D341Med (cell line): ENCODE measurements around the gene P3H3.
"Not testable (repeated sequence)": the region's sequence is repeated elsewhere in the genome, so short reads cannot be mapped to it uniquely, and the experiment has no call there.

ENCODE experiments used
- DNase-seq: peaks from one replicate; pipeline ENCODE4 v3.0.0; 2012; ENCODE audit warnings: low spot score

Gene P3H3

DNA sequence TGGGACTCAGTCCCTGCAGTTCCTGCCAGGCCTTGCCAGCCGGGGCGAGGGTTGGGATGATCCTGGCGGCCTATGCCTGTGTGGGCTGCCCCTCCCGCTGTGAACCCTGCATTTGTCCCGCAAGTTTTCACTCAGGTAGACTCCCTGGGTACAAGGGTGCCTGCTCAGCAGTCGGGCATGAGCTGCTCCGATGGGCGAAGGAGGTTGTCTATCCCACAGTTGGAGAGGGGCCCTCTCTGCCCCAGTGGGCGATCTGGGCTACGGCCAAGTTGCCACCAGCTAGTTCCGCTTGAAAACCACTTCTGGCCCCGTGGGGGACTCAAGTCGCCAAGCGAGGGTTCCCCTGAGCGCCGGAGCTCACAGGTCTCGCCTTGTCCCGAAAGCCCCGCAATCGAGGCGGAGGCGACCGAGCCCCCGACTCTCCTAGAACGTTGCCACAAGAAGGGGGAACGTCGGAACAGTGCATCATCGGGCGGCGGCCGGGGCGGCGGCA, 38.8 kb downstream of the P3H3 start:
- DNase-seq, result no peak

DNA sequence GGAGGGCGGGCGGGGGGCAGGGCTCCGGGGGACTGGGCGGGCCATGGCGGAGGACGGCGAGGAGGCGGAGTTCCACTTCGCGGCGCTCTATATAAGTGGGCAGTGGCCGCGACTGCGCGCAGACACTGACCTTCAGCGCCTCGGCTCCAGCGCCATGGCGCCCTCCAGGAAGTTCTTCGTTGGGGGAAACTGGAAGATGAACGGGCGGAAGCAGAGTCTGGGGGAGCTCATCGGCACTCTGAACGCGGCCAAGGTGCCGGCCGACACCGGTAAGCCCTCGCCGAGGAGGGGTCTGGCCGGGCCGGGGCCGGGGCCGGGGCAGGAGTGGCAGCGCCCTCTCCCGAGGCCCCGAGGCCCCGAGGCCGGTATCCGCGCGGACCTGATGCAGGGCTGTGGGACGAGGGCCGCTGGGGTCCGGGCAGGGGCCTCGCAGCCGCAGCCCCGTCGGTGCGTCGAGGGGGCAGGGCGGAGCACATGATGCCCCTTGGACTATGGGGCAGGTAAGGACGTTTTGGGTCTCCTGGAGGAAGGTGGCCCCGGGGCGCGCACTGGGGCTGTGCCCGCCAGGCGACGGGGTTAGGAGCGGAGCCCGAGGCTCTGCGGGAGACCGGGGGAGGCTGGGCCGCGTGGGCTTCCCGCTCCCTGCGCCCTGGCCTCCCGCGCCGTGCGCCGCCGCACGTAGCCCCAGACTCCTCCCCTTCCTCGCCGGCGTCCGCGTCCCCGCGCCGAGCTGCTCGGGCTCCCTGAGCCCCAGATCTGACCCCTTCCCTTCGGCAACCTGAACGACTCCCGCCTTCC, 39.4 kb downstream of the P3H3 start, which contains the start of gene TPI1:
TPI1 (plus strand) TSS at position 119 of the 798 bp plus-strand sequence; CDS start at position 155, 36 bp downstream.
- peak; percentile 98 for DNase-seq

DNA sequence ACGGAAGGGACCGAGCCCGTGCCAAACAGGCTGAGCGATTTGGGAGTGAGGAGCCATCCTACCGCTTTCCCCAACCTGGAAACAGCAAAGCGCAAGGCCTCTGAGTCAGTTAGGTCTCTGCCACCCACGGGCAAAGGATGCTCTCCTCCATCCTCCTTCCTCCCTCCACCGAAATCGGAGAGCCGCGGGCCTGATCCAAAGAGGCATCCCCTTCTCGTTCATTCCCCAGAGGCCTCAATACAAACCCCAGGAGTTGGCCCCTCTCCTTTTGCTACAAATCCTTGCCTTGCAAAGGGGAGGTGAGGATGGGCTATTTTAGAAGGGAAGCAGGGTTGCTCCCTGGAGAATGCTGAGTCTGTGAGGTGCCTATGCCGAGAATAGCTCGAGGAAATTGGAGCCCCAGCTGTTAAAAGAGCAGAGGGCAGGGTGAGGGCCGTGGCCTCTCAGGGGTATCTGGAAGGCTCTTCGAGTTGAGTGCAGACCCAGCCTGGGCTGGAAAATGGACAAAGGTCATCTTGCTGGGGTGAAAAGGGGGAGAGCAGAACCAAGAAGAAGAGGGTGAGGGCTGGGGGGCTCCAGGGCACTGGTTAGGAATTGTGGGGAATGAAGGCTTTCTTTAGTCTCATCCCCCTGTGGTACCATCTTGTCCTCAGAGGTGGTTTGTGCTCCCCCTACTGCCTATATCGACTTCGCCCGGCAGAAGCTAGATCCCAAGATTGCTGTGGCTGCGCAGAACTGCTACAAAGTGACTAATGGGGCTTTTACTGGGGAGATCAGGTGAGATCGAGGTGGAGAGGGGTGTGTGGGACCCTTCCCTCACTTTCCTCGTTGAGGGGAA, 40.2 kb downstream of the P3H3 start:
- no peak for DNase-seq

DNA sequence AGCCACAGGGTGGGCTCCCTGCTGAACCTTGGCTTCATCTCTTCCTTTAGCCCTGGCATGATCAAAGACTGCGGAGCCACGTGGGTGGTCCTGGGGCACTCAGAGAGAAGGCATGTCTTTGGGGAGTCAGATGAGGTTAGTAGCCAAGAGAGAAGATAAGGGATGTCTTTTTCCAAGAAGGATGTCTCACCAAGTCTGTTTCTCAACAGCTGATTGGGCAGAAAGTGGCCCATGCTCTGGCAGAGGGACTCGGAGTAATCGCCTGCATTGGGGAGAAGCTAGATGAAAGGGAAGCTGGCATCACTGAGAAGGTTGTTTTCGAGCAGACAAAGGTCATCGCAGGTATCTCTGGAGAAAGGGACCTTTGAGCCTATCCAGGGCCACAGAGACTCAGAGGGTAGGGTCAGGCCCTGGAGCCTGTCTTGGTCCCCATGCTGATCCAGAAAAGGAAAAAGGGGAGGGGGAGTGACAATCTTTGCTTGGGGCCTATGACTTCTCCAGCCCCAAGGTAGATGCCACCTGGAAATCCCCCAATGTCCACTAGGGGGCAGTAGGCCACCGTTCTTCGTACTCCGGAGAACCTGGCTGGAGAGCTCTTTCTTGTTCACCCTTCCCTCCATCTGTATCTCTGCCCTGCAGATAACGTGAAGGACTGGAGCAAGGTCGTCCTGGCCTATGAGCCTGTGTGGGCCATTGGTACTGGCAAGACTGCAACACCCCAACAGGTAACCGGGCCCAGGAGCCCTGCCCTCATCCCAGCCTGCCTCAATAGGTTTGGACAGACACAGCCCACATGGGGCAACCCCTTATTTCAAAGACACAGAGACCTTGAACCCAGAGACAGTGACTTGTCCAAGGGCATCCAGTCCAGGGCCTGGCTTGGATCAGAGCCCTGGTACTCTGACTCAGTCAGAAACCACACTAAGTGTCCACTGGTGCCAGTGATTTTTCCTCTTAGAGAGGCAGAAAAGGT, 41.1 kb downstream of the P3H3 start:
- peak; percentile 69 for DNase-seq

DNA sequence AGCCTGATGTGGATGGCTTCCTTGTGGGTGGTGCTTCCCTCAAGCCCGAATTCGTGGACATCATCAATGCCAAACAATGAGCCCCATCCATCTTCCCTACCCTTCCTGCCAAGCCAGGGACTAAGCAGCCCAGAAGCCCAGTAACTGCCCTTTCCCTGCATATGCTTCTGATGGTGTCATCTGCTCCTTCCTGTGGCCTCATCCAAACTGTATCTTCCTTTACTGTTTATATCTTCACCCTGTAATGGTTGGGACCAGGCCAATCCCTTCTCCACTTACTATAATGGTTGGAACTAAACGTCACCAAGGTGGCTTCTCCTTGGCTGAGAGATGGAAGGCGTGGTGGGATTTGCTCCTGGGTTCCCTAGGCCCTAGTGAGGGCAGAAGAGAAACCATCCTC, 42.1 kb downstream of the P3H3 start:
- not testable (repeated sequence) for DNase-seq

DNA sequence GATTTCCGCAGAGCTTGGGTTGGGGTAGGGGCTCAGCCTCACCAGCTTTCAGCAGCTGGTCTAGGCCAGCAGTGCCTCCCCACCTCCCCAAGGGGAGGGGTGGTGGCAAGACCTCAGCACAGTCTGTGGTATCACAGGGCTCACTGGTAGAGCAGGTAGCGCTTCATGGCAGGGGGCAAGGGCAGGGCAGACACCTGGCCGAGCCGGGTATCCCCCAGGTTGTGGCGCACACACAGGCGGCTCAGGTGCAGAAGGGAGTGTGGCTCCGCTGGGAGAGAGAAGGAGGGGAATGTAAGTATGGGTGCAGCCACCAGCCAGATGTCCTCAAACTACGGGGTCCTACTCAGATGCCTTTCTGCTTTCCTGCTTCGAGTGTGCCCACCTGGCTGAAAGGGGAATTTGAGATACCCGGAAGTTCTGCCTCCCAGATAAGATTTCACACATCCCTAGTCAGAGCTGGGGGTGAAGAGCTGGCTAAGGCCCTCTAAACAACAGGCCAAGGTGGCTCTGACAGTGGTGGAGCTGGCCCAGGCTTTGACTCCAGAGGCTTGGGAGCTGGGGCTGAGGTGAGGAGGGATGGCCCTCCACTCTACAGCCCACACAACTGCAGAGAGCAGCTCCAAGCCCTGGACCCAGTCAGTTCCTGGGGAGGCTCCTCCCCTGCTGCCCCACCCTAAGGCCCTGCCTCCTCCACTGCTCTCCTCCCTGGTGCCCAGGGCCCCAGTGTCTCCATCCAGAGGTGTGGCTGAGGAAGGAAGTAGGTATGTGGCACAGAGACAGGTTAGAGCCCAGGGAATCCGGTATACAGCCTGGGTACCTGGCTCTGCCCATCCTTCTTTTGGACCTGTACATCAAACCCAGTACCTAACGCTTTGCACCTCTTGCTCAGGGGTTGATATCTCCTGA, 43.1 kb downstream of the P3H3 start:
- DNase-seq, result no peak

DNA sequence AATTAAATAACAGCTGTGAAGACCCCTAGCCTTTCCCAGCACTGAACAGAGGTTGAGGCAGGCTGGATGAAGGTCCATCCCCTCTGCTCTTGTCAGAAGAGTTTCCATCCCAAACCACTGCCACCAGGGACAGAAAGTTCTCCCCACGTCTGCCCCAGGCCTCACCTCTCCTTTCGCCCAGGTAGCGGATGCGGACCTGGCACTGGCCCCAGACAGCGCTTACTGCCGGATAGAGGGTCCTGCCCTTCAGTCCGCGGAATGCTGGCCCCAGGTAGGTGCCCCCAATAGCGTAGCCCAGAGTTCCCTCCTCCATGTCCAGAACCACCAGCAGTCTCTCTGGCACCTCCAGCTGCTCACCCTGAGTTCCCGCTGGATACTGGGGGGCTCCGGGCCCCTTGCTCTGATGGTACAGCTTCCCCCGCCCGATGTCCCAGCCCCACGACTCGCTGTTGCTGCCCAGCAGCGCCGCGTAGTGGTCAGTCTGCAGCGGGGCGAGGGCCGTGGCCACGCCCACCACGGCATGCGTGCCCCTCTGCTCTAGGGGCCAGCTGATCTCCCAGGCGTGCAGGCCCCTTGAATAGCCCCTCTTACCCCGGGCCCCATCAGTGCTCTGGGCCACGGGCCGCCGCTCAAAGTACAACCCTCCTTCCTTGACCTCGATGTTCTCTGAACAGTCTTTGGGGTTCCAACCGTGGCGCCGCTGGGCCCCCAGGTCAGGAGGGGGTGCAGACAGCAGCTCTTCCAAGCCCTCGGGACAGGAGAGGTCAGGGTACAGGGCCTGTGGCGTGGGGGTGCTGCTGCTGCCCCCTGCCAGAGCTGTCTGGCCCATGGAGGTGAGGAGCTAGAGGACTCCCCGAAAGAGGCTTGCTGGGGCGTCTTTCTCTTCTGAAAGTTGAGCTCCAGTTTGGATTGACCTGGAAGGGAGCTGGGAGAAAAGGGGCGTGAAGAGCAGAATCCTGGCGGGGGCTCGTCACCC, 44.2 kb downstream of the P3H3 start:
- DNase-seq, result peak; percentile 89

DNA sequence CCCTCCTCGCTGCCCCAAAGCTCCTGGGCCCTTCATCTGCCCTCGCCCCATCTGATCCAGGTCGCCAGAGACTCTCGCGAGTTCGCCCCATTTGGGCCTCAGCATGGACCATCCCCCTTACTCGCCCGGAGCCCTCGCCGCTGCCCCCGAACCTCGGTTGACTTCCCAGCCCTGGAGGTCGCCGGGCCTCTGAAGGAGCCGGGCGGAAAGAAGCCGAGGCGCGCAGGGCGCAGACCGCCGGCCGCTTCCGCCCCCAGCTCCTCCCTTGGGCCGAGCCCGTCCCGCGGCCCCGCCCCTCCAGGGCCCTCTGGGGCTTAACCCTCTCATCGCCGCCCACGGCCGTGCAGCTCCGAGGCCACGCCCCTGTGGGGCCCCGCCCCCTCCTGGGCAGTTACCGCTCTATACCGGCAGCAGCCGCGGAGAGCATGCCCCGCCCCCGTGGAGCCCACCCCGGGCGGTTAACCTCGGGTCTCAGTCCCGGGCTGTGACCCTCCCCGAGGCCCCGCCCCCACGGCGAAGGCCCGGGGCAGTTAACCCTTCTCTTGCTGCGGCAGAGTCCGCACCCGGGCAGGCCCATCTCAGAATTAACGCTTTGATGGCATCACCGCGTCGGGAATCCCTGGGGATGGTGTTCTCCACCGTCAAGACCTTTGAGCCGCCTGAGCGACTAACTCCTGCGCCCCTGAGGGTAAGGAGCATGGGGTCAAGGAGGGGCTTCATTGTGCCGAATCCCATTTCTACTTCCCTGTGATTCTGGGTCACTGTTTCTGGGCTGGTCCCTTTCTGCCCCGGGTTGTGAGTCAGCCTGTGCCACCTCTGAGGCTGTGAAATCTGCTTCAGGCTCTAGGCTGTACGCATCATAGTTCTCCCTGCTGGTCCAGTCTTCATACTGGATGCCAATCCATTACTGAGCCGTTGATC, 45.1 kb downstream of the P3H3 start, which contains the start of gene SPSB2:
SPSB2 (minus strand) TSS at position 210 of the 921 bp plus-strand sequence. CDS start 402 bp downstream, outside the sequence.
- DNase-seq, result peak; percentile 97

DNA sequence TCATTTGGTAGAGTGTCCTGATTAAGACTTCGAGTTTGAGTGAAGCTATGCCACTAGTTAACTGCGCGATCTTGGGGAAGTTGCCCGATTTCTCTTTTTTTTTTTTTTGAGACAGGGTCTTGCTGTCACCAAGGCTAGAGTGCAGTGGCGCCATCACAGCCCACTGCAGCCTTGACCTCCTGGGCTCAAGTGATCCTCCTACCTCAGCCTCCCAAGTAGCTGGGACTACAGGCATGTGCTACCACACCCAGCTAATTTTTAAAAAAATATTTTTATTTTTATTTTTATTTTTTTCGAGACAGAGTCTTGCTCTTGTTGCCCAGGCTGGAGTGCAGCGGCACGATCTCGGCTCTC, 45.8 kb downstream of the P3H3 start:
- not testable (repeated sequence) for DNase-seq

DNA sequence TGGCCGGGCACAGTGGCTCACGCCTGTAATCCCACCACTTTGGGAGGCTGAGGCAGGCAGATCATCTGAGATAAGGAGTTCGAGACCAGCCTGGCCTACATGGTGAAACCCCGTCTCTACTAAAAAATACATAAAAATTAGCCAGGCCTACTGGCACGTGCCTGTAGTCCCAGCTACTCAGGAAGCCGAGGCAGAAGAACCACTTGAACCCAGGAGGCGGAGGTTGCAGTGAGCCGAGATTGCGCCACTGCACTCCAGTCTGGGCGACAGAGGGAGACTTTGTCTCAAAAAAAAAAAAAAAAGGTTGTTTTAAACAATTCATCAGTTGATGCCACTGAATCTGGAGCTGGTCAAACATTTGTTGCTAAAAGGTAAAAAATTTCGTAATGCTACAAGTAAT, 51.6 kb downstream of the P3H3 start:
- not testable (repeated sequence) for DNase-seq

DNA sequence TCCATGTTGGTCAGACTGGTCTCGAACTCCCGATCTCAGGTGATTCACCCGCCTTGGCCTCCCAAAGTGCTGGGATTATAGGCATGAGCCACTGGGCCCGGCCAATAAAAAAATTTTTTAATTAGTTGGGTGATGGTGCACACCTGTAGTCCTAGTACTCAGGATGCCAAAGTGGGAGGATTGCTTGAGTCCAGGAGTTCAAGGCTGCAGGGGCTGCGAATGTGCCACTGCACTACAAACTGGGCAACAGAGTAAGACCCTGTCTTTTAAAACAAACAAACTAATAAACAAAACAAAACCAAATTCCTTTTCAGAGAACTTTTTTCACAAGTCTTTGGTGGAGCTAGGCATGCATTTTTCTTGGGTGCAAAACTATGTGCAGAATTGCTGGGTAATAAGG, 55.0 kb downstream of the P3H3 start:
- DNase-seq, result no peak

DNA sequence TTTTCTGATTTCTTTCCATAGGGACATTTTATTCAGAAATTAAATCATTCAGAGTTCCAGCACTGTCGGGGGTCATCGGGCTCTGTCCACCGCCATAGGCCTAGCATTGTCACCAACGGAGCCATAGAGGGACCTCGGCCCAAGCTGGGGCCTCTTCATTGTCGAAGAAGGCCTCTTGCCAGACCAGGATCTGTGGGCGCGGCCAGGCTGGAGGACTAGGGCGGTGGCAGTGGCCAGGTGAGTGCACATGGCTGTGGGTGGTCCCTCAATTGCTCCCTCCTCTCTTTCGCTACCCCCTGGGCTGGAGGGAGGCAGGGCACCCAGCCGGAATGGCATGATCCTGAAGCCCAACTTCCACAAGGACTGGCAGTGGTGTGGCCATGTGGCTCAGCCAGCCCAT, 55.5 kb downstream of the P3H3 start:
- DNase-seq, result no peak

DNA sequence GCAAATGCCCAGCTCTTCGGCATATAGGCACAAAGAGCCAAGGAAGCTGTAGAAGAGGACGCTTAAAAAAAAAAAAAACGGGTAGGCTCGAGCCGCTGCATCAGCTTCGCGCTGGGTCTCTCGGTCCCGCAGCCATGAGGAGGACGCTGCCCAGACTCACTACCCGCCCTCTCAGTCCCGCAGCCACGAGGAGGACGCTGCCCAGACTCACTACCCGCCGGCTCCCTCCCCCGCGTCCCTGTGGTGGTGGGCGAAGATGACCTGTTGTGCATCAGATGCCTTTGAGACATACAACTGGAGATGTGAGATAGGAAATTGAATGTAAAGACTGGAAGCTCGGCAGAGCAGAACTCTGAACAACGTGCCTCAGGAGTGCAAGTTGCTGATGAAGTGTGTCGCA, 56.3 kb downstream of the P3H3 start:
- DNase-seq, result no peak

DNA sequence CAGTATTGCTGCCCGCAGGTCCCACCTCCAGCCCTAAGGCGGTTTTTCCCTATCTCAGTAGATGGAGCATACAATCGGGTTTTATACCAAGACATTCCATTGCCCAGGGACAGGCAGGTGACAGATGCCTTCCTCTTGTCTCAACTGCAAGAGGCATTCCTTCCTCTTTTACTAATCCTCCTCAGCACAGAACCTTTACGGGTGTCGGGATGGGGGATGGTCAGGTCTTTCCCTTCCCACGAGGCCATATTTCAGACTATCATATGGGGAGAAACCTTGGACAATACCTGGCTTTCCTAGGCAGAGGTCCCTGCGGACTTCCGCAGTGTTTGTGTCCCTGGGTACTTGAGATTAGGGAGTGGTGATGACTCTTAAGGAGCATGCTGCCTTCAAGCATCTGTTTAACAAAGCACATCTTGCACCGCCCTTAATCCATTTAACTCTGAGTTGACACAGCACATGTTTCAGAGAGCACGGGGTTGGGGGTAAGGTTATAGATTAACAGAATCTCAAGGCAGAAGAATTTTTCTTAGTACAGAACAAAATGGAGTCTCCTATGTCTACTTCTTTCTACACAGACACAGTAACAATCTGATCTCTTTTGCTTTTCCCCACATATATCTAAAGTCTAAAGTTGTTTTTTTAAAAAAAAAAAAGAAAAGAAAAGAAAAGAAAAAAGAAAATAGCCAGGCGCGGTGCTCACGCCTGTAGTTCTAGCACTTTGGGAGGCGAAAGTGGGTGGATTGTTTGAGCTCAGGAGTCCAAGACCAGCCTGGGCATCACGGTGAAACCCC, 58.2 kb downstream of the P3H3 start:
- not testable (repeated sequence) for DNase-seq

DNA sequence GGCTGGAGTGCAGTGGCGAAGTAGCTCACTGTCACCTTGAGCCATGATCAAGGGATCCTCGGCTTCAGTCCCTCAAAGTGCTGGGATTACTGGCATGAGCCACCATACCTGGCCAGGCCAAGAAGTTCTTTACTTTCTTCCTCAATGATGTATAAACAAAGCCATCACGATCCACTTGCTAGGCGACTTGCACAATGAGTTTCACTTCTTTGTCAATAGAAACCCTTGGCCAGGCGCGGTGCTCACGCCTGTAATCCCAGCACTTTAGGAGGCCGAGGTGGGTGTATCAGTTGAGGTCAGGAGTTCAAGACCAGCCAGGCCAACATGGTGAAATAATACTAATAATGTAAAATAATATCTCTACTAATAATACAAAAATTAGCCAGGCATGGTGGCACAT, 59.3 kb downstream of the P3H3 start:
- no peak for DNase-seq

DNA sequence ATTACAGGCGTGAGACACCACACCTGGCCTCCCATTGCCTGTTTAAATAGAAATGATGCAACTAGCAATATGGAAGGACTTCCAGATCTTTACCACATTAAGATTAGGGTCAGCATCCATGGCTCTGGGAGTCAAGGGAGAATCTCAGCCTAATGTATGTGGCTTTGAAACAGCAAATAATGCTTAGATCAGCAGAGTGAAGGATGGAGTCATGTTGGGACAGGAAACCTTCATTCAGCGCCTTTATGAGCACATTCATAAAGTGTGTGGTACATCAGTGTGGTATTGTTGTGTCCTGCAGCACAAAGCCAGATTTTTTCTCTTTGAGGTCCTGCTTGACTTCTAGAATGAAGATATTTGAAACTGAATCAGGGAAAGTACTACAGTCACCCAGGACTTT, 60.2 kb downstream of the P3H3 start:
- DNase-seq, result no peak

DNA sequence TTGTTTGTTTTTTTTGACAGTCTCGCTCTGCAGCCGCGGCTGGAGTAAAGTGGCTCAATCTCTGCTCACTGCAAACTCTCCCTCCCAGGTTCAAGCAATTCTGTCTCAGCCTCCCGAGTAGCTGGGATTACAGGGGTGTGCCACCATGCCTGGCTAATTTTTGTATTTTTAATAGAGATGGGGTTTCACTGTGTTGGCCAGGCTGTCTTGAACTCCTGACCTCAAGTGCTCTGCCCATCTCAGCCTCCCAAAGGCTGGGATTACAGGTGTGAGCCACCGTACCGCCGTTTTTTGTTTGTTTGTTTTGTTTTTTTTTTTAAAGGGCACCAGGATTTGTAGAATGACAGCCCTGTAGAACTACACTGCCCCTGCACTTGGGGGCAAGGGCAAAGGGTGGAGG, 60.6 kb downstream of the P3H3 start:
- DNase-seq, result not testable (repeated sequence)
